Mesendoderm (in vitro differentiated cells): ENCODE results near the gene COX19.

Experiments used
- DNase-seq: peaks from one replicate; pipeline ENCODE4 v3.0.0; 2013
- H2AK5ac ChIP-seq: 2 replicates; pipeline ENCODE4 v1.6.1; 2013; ENCODE audit warnings: low read length, inconsistent platforms
- H2BK120ac ChIP-seq: 2 replicates; pipeline ENCODE4 v1.6.1; 2013; ENCODE audit warnings: low read depth, mild to moderate bottlenecking, low read length, moderate library complexity, mixed read lengths
- H2BK15ac ChIP-seq: replicated peaks from 2 replicates; pipeline ENCODE4 v1.6.1; 2013; ENCODE audit warnings: low read depth, mild to moderate bottlenecking, moderate library complexity
- H2BK5ac ChIP-seq: 2 replicates; pipeline ENCODE4 v1.6.1; 2013; ENCODE audit warnings: low read length, inconsistent platforms
- H3K18ac ChIP-seq: 2 replicates; pipeline ENCODE4 v1.6.1; 2013; ENCODE audit warnings: mild to moderate bottlenecking, low read length, mixed read lengths
- H3K23ac ChIP-seq: one replicate; pipeline ENCODE4 v1.6.1; 2013; ENCODE audit warnings: low read length
- H3K27ac ChIP-seq: 2 replicates; pipeline ENCODE4 v1.5.1; 2013; ENCODE audit warnings: low read depth, mild to moderate bottlenecking, inconsistent platforms, low read length, moderate library complexity
- H3K27me3 ChIP-seq: 2 replicates; pipeline ENCODE4 v1.6.1; 2013; ENCODE audit warnings: low read length, control low read depth, mild to moderate bottlenecking, inconsistent platforms; ENCODE audit not compliant: insufficient read depth, poor library complexity
- H3K36me3 ChIP-seq: 2 replicates; pipeline ENCODE4 v1.6.1; 2013; ENCODE audit warnings: low read length, inconsistent platforms; ENCODE audit not compliant: control insufficient read depth, insufficient read depth
- H3K4ac ChIP-seq: one replicate; pipeline ENCODE4 v1.6.1; 2013; ENCODE audit warnings: low read depth, mild to moderate bottlenecking, low read length, moderate library complexity
- H3K4me1 ChIP-seq: 2 replicates; pipeline ENCODE4 v1.6.1; 2013; ENCODE audit warnings: low read depth, low read length, inconsistent platforms; ENCODE audit not compliant: control insufficient read depth
- H3K4me2 ChIP-seq: 2 replicates; pipeline ENCODE4 v1.6.1; 2013; ENCODE audit warnings: low read length
- H3K4me3 ChIP-seq: 2 replicates; pipeline ENCODE4 v1.5.1; 2013; ENCODE audit warnings: mild to moderate bottlenecking, low read length
- H3K56ac ChIP-seq: one replicate; pipeline ENCODE4 v1.6.1; 2013; ENCODE audit warnings: low read length
- H3K79me1 ChIP-seq: 2 replicates; pipeline ENCODE4 v1.6.1; 2013; ENCODE audit warnings: low read length, inconsistent platforms
- H3K79me2 ChIP-seq: 2 replicates; pipeline ENCODE4 v1.6.1; 2013; ENCODE audit warnings: mild to moderate bottlenecking, low read length; ENCODE audit not compliant: control insufficient read depth, insufficient read depth
- H3K9ac ChIP-seq: 2 replicates; pipeline ENCODE4 v1.6.1; 2013; ENCODE audit warnings: low read length, inconsistent platforms
- H4K5ac ChIP-seq: one replicate; pipeline ENCODE4 v1.6.1; 2013; ENCODE audit warnings: low read length
- H4K8ac ChIP-seq: one replicate; pipeline ENCODE4 v1.6.1; 2013; ENCODE audit warnings: low read depth, mild to moderate bottlenecking, control low read depth, low read length, moderate library complexity
- WGBS: extraction: QIAGEN DNeasy Blood & Tissue Kit; methylation state at CpG from one replicate; pipeline ENCODE4 v1.1.7; 2013; ENCODE audit warnings: low lambda C conversion rate, missing lambda C conversion rate; ENCODE audit not compliant: insufficient coverage; ENCODE audit errors: extremely low coverage; 5-methylcytosine and 5-hydroxymethylcytosine counted together

Gene COX19

GRCh38 chr7:986766-987751 is 11.7 kb upstream of the COX19 start:
- H3K27ac ChIP-seq = no peak overlapping the region
- H2BK5ac ChIP-seq = no peak overlapping the region

GRCh38 chr7:985915-986741 is 10.8 kb upstream of the COX19 start:
- H4K8ac ChIP-seq = no peak overlapping the region
- H3K4ac ChIP-seq = no peak overlapping the region
- H2BK15ac ChIP-seq = no peak overlapping the region
- H3K9ac ChIP-seq = no peak overlapping the region
- H2BK120ac ChIP-seq = no peak overlapping the region
- WGBS = no CpG with 5 or more reads among the region's 41 CpGs
- H3K23ac ChIP-seq = no peak overlapping the region
- H3K18ac ChIP-seq = no peak overlapping the region
- no peak overlapping the region for H3K4me3 ChIP-seq
- H2AK5ac ChIP-seq = no peak overlapping the region
- H4K5ac ChIP-seq = no peak overlapping the region
- no peak overlapping the region for H3K27ac ChIP-seq
- no peak for DNase-seq
- no peak overlapping the region for H3K56ac ChIP-seq
- no peaks in the 10 kb centered on the region for H3K36me3 ChIP-seq
- no peaks in the 10 kb centered on the region for H3K79me1 ChIP-seq
- no peaks in the 10 kb centered on the region for H3K4me1 ChIP-seq
- H2BK5ac ChIP-seq = no peak overlapping the region
- no peaks in the 10 kb centered on the region for H3K79me2 ChIP-seq
- H3K4me2 ChIP-seq = no peak overlapping the region
- H3K27me3 ChIP-seq = no peaks in the 10 kb centered on the region

More at GRCh38 chr7:986766-987751, 11.7 kb upstream of the COX19 start:
- Histone ChIP-seq H2BK120ac (no peak overlapping the region), H3K36me3 (no peaks in the 10 kb centered on the region), H3K56ac (no peak overlapping the region), H3K4me2 (no peak overlapping the region), H3K27me3 (no peaks in the 10 kb centered on the region), H2BK15ac (no peak overlapping the region), H4K5ac (no peak overlapping the region), H4K8ac (no peak overlapping the region), H3K18ac (no peak overlapping the region), H3K4me1 (no peaks in the 10 kb centered on the region), H3K4me3 (no peak overlapping the region), H3K4ac (no peak overlapping the region), H3K79me1 (no peaks in the 10 kb centered on the region), H3K23ac (no peak overlapping the region), H3K79me2 (no peaks in the 10 kb centered on the region), H2AK5ac (no peak overlapping the region), H3K9ac (no peak overlapping the region)
- DNase-seq = no peak
- WGBS = no CpG with 5 or more reads among the region's 56 CpGs

- Histone ChIP-seq H3K4me3 (no peak overlapping the region), H3K4me2 (no peak overlapping the region), H2BK5ac (no peak overlapping the region), H3K79me1 (no peaks in the 10 kb centered on the region), H3K27me3 (no peaks in the 10 kb centered on the region), H3K56ac (no peak overlapping the region), H3K9ac (no peak overlapping the region), H3K23ac (no peak overlapping the region), H3K36me3 (no peaks in the 10 kb centered on the region), H3K4me1 (no peaks in the 10 kb centered on the region), H2BK15ac (no peak overlapping the region), H3K79me2 (no peaks in the 10 kb centered on the region), H2BK120ac (no peak overlapping the region), H2AK5ac (no peak overlapping the region), H4K5ac (no peak overlapping the region), H3K18ac (no peak overlapping the region), H3K4ac (no peak overlapping the region), H4K8ac (no peak overlapping the region), H3K27ac (no peak overlapping the region)
- WGBS = no CpG with 5 or more reads among the region's 16 CpGs
- no peak for DNase-seq
Measured at GRCh38 chr7:985127-985416, 9.7 kb upstream of the COX19 start.

- no peak overlapping the region for H4K5ac ChIP-seq
- H3K4me3 ChIP-seq = no peak overlapping the region
- H3K4me1 ChIP-seq = no peaks in the 10 kb centered on the region
- no peak overlapping the region for H3K27ac ChIP-seq
- H2BK5ac ChIP-seq = no peak overlapping the region
- H2AK5ac ChIP-seq = no peak overlapping the region
- no peaks in the 10 kb centered on the region for H3K79me2 ChIP-seq
- no peak overlapping the region for H2BK15ac ChIP-seq
- H3K27me3 ChIP-seq = no peaks in the 10 kb centered on the region
- no peak overlapping the region for H3K23ac ChIP-seq
- WGBS = no CpG with 5 or more reads among the region's 39 CpGs
- no peak overlapping the region for H3K56ac ChIP-seq
- H3K9ac ChIP-seq = no peak overlapping the region
- no peaks in the 10 kb centered on the region for H3K36me3 ChIP-seq
- DNase-seq = no peak
- H3K79me1 ChIP-seq = no peaks in the 10 kb centered on the region
- no peak overlapping the region for H2BK120ac ChIP-seq
- no peak overlapping the region for H3K4me2 ChIP-seq
- no peak overlapping the region for H4K8ac ChIP-seq
- H3K4ac ChIP-seq = no peak overlapping the region
- H3K18ac ChIP-seq = no peak overlapping the region
Measured at GRCh38 chr7:984361-985126, 9.2 kb upstream of the COX19 start.

- H4K8ac ChIP-seq = no peak overlapping the region
- no peaks in the 10 kb centered on the region for H3K79me1 ChIP-seq
- H3K4me1 ChIP-seq = no peaks in the 10 kb centered on the region
- H3K27me3 ChIP-seq = no peaks in the 10 kb centered on the region
- no peak overlapping the region for H3K9ac ChIP-seq
- no peak for DNase-seq
- H3K27ac ChIP-seq = no peak overlapping the region
- H3K56ac ChIP-seq = no peak overlapping the region
- no peak overlapping the region for H3K18ac ChIP-seq
- H2BK120ac ChIP-seq = no peak overlapping the region
- H3K4ac ChIP-seq = no peak overlapping the region
- no peak overlapping the region for H3K4me2 ChIP-seq
- no peak overlapping the region for H3K4me3 ChIP-seq
- no peak overlapping the region for H4K5ac ChIP-seq
- WGBS = no CpG with 5 or more reads among the region's 20 CpGs
- no peak overlapping the region for H2AK5ac ChIP-seq
- H2BK5ac ChIP-seq = no peak overlapping the region
- H3K36me3 ChIP-seq = no peaks in the 10 kb centered on the region
- no peaks in the 10 kb centered on the region for H3K79me2 ChIP-seq
- H2BK15ac ChIP-seq = no peak overlapping the region
- H3K23ac ChIP-seq = no peak overlapping the region
Measured at GRCh38 chr7:983616-984071, 8.3 kb upstream of the COX19 start.
